Fibroblast of skin of left quadriceps (primary cell): ENCODE data around the gene SDK2.

ENCODE experiments used
- DNase-seq, 2 experiments: peaks; one replicate each; pipeline ENCODE4 v3.0.0-alpha.2; 2013; ENCODE audit warnings: low read depth in 2 of 2

The SDK2 gene

DNA sequence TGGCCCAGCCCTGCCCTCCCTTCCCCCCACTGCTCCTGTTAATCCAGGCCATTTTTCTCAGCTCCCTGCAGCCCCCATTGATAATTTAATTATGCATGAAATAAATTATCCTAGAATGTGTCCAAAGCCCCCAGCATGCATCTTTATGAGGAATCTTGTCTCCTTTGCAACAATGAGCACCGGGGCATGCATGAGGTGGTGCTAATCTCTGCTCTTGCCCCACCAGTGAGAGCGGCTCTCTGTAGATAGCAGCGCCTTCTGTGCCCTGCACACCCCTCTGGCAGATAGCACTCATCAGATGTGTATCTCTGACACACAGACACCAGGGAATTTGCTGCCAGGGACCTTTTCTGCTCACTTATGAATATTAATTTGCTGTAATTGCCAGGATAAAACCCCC lies 192.2 kb downstream of the SDK2 start:
- DNase-seq: no peak

DNA sequence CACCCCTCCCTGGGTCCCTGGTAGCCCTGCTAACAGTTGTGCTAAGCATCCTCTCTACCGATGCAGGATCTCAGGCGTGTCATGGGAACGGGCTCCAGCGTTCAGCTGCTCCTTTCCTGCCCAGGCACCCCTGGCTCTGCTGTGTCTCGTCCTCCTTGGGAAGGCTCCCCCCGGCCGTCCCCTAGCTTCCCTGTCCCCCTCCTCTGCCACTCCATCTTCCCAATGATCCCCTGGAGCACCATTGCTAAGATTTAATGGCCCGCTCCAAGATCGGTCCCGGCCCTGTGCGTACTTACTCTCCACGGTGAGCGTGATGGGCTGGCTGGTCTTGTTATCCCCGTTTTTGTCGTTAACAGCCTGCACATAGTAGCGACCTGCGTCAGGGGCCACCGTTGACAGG lies 196.9 kb downstream of the SDK2 start:
- no peak for DNase-seq

DNA sequence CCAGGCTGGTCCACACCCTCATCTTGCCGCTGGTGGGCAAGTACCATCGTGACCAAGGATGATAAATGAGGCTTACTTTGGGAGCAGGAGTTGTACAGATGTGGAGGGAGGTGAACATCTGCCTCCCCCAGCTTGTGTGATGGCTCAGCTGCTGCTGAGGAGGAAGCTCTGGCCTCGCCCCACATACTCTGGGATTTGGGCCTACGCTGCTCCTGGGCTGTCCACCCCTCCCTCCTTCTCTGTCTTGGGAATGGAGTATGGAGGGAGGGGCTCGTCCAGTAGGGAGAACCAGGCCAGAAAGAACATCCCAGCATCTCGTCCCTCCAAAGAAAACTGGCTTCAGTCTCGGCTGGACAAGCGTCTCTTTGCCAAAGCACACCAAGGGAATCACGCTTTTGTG lies 197.6 kb downstream of the SDK2 start:
- no peak for DNase-seq

DNA sequence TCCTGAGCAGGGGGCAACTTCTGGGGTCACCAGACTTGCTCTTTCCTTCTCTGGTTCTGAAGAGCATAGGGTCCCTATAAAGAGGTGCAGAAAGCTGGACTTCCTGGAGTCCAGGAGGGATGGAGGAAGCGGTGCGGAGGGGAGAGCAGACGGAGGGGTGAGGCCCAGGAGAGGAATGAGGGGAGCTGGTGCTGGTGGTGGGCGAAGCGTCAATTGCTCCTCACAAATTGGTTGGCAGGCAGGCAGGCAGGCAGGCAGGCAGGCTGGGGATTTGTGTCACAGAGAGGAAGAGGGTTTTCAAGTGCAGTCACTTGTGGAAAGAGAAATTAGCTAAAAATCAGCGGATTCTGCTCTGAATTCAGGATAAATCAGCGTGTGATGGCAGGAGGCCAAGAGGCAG lies 198.8 kb downstream of the SDK2 start:
- no peak for DNase-seq

DNA sequence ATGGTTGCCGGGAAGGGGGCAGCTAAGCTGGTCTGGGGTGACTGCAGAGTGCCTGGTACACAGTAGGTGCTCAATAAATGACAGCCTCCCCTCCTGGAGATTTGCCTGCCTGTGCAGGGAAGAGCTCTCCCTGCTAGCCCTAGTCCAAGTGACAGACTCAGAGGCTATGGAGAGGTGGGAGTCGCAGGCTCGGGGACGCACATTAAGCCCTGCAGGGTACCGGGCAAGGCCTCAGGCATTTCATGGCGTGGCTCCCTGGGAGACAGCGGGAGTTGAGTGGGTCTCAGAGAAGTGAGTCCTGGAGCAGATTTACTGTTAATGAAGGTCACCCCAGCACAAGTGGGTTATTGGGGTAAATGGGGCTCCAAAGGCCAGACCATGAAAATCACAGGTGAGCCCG lies 200.2 kb downstream of the SDK2 start:
- no peak for DNase-seq

DNA sequence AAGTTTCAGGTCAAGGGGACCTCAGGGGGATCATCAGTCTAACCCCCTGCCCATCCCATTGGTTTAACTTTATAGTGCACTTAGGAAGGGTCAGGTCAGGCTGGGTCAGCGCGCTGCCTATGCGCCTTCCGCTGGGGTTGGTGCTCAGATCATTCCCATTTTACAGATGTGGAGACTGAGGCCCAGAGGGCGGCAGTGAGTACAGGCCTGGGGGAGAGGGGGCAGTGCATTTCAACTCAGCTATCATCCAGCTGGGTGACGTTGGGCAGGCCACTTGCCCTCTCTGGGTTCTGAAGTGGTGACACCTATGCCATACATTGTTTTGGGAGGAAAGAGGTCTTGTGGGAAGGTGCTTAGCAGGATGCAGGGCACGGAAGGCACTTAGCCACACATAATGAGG lies 204.6 kb downstream of the SDK2 start:
- no peak for DNase-seq

DNA sequence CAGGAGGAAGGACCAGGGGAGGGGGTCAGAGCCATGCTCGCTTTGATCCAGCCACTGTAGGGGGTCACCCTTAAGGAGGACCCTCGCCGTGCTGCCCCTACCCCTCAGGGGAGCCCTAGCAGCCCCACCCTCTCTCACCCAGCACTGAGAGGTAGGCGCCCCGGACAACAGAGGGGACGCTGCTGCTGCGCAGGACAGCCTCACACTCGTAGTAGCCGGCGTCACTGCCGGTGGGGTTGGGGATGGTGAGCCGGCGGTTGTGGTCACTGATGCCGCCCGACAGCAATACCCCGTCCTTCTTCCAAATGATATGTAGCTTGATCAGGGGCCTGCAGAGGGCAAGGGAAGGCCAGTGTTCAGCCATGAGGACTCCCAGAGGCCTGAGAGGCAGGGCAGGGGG lies 206.4 kb downstream of the SDK2 start:
- DNase-seq: no peak

DNA sequence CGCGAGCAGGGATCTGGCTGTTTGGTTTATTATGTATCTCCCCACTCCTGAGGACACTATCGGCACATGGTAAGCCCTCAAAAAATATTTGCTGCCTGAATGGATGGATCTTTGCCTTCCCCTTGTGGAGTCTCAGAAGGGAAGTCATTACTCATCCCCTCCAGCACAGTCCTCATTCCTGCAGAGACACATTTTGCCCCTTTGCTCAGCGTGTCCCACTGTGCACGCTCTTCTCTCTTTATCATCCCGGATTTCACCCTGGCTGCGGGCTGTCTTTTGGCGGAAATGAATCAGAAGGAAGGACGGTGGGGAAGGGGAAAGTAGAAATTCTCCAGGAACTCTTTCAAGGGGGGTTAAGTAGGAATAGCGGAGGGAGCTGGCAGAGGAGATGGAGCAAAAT lies 207.3 kb downstream of the SDK2 start:
- peak; percentile 23 to 25 for DNase-seq

DNA sequence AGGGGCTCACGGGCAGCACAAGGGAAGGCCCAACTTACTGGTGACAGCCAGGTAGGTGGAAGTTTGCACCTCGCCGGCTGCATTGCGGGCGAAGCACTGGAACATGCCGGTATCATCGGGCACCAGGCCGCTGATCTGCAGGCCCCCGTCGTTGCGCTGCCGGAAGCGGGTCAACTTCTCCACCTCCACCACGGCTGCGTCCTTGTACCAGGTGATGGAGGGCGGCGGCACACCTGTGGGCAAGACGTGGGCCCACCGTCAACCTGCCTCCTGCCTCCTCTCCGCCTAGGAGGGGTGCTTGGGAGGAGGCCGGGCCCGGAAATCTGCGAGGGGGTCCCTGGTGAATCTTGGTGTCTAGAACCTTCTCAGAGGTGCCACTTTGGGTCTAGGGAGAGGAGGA lies 208.8 kb downstream of the SDK2 start:
- DNase-seq: no peak

DNA sequence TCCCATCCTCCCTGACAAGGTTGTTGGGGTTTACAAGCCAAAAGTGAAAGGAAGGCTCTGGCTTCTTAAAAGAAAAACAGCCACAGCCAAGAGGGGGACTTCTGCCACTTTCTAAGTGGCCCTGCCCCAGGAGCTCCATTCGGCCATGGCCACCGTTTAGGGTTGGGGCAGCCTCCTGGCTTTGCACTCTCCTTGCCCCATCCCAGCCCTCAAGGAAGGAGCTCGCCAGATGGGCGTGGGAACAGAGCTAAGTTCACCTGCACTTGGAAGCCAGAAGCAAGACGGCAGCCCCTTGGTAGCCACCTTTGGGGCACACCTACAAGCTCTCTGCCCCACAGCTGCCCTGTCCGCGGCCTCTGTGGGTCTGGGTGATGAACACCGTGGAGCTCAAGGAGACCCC lies 210.1 kb downstream of the SDK2 start:
- DNase-seq: no peak

DNA sequence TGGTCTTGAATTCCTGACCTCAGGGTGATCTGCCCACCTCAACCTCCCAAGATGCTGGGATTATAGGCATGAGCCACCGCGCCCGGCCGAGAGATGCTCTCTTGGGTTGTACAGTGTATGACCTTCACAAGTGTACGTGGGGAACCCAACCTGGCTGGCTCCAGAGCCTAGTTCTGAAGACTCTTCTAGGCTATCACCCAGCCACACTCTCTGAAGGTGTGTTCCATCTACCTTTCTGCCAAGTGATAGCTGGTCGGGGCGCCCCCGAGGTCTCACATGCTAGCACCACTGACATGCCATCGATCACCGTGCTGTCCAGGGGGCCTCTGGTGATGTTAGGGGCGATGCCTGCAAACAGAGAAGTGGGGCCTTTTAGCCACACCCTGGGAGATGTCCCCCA lies 210.7 kb downstream of the SDK2 start:
- no peak for DNase-seq

DNA sequence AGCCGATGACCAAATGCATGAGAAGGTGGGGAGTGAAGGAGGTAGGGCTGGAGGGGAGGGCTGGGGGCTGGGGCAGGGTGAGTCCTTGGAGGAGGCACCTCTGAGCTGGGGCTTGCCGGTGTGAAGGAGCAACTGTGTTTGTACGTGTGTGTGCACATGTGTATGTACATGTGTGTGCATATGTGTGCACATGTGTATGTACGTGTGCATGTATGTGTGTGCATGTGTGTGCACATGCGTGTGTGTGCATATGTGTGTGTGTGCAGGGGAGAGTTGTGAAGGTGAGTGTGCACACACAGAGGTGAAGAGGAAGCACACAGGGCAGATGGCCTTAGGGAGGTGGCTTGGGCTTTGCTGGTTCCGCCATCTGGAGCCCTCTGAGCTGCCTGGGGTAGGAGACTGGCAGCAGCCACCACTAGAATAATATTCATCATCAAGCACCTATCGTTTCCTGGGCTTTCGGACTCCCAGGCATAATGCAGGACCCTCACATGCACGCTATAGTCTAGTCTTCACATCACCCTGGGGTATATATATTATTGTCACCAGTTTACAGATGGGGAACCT lies 211.5 kb downstream of the SDK2 start:
- no peak for DNase-seq

DNA sequence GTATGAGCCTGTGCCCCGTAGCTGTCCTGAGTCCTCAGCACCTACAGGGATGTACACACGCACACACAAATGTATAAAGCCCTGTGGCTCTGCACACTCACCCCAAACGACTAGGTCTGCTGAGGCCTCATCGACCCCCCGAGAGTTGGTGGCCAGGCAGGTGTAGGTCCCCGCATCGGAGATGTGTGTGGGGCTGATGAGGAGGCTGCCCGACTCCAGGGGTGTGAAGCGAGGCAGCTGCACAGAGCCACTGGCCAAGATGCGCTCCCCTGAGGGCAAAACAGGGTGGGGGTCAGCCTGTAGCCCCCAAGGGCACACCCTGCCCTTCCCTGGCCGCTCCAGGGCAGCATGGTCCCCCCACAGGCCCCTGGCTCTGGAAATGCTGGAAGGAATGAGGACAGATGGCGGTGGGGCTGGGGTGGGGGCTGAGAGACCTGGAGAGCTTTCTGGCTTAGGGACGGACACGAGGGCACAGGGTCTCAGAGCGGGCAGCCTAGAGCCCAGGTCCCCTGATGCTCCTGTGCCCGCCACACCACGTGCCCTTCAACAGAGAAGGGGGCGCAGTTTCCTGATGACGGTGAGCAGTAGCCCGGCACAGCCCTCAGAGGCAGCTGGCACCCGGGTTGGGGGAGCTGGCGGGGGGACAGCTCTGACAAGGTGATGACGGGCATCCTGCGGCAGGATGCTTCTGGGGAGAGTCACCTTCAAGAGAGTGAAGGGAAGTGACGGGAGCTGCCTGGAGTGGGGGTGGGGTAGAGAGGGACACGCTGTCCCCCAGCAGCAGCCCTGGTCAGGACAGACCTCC lies 212.6 kb downstream of the SDK2 start:
- no peak for DNase-seq

DNA sequence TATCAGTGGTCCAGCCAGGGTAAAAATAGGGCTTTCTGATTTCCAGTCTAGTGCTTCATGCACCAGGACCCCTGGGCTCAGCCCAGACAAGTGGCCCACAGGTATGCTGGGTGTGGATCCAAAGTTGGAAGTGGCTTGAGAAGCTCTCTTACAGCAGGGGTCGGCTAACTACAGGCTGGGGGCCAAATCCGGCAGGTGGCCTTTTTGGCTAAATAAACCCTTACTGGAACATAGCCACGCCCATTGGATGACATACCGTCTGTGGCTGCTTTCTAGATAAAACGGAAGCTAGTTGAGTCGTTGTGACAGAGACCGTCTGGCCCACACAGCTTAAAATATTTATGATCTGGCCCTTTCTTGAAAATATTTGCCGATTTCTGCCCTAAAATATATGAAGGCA lies 213.4 kb downstream of the SDK2 start:
- no peak for DNase-seq

DNA sequence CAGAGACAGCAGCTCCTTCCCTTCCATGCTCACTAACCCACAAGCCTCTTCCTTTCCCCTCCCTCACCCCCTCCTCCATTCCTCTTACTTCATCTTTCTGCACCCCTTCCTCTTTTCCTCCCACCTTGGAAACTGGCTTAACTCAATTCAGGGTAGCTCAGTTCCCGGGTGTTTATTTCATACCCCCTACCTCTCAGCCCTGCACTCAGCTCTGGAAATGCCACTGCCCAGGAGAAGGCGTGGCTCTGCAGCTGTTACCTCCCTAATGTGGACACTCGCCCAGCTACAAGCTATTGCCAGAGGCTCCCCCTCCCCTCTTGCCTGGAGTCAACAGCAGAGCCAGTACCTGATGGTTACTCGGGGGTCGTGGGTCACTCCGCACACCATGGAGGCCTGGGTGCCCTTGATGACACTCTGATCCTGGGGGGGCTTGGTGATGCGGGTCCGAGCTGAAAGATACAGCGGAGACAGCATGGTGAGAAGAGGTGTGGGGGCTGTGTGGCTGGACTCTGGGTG lies 214.0 kb downstream of the SDK2 start:
- no peak for DNase-seq

DNA sequence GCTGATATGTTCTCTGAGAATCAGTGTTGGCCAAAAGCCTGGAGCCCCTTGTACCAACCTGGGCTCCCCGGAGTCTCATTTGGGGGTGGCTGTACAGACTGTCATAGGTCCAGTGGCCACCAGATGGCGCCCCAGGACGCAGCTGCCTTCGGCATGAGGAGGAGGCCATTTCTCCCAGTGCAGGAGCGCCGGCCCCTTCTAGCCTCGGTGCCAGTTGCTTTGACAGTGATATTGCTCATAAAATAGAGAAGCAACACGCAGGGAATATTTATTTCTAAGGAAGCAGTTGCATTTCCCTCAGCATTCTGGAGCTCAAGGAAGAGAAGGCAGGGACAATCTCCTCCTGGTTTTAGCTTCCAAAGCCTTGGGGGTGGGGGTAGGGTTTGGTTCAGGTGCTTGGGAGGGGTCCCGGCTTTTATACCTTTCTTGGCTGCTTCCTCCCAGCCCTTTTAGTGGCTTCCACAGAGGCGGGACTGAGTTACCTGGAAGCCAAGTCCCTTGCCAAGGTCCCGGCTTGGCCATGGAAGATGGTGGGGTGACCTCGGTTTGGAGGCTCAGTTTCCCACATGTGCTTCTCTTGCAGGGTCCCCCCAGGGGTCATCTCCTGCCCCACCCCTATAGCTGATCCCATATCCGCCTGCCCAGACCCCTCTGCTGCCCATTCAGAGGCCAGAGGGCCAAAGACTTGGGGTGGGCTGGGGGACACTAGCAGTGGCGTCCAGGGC lies 214.6 kb downstream of the SDK2 start:
- DNase-seq: peak; percentile 28 to 33

DNA sequence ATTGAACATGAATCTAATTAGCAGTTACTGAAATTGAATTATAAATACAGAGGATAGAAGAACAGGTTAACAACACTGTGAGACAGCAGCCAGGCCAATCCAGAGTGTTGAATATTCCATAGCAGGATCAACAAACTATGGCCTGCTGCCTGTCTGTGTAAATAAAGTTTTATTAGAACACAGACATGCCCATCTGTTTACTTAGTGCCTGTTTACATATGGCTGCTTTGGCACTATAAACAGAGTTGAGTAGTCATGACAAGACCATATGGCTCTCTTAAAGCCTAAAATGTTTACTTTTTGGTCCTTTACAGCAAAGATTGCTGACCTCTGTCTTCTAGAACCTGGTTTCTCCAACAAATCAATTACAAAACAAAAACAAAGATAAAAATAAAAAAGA lies 217.0 kb downstream of the SDK2 start:
- DNase-seq: no peak

DNA sequence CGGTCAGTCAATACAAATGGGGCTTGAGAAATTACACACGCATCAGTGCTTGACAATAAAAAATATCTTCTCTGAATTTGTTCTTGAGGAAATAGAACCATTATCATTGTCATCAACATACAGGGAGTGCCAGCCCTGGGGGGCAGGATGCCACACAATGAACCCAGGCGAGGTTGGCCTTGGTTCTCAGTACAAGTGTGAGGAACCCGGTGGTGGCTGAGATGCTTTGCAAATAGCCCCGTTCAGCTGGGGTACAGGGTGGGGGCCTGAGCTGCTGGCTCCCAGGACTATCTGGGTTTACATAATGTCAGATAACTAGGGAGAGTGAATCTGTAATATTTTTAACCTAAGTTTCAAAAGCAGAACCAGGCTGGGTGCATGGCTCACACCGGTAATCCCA lies 219.7 kb downstream of the SDK2 start:
- no peak for DNase-seq

DNA sequence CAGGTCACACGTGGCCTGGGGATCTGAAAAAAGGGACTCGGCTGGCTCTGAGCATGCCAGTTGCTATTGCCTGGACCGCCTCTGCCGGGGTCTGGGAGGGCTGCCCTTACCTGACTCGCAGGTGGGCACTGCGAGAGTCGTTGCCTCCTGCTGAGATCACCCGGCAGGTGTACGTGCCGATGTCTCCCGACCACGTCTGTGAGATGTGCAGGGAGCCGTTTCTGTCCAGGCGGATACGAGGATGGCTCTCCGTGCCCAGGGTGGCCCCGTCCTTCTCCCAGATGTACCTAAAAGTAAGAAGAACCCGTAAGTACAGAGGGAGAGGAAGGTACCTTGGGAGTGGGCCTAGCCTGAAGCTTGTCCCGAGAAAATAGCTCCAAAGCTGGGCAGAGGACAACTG lies 220.4 kb downstream of the SDK2 start:
- DNase-seq: no peak

DNA sequence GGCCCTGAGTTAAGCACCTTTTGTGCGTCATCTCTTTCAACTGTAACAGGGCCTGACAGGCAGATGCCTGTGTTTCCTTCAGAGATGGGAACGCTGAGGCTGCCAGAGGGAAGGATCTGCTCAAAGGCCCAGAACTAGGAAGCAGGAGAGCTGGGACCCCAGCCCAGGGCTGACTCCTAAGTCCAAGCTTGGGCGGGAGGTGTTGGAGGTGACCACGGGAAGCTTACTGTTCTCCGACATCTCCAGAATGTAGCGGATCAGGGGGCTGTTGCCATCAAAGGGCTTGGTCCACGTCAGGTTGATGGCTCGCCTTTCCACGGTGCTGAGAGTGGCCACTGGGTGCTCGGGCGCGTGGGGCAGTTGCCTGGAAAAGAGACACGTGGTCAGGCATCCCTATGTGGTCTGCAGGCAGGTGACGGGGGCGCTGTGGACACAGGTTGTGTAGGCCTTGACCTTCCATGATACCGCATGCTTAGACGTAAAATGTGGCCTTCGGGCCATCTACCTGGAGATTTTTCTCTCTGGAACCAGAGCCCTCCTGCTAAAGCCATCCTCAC lies 221.0 kb downstream of the SDK2 start:
- no peak for DNase-seq

DNA sequence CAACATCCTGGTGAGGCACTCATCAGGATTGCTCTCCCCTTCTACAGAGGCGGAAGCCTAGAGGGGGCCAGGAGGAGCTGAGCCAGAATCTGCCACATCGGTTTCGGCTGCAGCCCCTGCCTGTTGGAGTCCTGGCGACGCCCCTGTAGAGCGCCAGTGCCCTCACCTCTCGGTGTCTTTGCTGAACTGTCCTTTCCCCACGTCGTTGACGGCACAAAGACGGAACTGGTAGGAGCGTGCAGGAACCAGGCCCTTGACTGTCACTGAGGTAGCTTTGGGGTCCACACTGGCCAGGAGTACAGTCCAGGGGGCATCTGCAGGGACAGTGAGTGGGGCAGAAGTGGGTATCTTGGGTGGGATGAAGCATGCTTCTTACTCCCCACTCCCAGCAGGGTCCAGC lies 222.1 kb downstream of the SDK2 start:
- no peak for DNase-seq

DNA sequence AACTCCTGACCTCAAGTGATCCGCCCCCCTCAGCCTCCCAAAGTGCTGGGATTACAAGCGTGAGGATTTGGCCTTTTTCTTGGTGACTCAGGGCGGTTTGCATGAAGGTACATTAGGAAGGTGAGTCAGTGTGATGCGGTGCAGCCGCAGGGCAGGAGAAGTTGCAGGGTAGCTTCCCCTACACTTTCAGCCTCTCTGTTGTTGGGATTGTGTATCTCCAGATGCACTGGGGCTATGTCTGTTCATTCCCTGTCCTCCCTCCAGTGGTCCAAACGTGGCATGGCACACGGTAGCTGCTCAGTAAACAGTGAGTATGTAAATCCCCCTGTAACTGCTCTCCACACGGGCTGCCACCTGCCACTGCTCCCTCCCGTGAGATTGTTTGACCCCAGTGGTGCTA lies 223.3 kb downstream of the SDK2 start:
- no peak for DNase-seq

DNA sequence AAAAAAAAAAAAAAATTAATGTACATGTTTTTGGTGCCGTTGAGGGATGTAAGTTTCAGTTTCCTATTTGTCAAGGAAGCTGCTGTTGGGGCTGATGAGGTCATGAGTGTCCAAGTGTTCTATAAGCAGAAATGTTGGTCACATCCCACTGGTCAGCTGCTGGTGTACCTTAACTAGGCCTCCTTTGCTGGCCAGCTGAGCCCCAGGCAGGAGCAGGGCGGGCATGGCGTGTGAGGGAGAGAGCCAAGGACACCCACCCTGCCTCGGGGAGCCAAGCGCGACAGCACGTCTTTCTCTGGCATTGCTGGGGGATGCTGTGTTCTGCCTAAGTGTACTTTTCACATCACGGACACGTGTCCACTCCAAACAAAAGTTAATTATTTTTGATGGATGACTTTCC lies 224.4 kb downstream of the SDK2 start:
- DNase-seq: no peak
